HTERT RPE-1 (cell line): ENCODE data around the gene MRPL28.
"Not testable (repeated sequence)": the region's sequence is repeated elsewhere in the genome, so short reads cannot be mapped to it uniquely, and the experiment has no call there.

Experiments
- in situ Hi-C: fragments of 300-500 bp; cut with MboI; formaldehyde crosslinking; loops from 4 replicates; pipeline ENCODE4 v1.14.3; 2020; ENCODE audit warnings: low sequenced_read_pairs

The MRPL28 gene

DNA sequence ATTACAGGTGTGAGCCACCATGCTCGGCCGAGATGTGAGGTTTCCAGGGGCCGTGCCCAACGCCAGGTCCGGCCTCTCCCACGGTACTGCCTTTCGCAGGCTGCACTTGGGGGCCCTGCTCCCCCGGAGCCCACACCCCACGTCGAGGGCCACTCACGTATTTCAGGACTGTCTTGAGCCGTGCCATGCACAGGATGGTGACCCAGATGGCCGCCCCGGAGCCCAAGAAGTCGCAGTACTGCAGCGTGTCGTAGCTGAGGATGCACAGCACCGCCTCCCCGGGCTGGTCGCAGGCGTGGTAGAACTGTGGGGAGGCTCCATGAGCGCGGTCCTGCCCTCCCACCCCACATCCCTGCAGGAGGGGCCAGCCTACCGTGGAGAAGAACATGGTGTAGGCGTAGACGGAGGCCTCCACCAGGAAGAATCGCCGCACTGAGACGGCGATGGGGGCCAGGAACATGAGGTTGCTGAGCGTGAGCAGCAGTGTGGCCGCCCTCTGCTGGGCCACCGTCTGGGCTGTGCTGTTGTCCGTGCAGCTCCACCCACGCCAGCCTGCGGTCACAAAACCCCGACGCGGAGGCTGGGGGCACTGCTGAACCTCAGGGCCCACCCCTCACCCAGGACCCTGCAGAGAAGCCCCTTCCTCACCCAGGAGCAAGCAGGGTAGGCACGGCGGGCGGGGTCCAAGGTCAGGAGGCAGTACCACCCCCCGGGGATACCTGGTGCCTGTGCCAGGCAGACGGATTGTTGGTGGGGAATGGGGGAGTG lies 3.7 kb upstream of the MRPL28 start:
- in situ Hi-C loops = no loop called here

DNA sequence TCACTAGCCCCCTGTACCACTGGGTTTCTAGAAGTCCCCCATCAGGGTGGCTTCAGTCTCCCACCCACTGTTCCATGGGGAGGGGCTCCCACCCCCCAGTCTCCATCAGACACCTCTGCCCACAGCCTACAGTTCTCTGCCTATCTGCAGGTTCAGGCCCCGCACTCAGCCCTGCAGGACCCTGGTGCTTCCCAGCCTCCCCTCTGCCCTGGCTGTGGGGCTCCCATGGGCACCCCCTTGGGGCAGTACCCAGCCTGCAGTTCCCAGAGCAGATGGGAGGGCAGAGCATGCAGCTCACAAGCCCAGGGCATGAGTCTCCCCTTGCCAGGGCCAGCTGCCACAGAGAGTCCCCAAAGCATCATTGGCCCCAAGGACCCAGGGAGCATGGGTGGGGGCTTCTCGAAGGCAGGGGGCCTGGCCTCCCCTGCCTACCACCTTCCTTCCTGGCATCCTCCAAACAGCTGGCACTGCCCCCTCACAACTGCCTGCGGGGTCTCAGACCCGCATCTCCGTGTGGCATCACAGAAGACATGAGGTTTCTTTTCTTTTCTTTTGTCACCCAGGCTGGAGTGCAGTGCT lies 2.8 kb upstream of the MRPL28 start:
- in situ Hi-C loops = no loop called here

DNA sequence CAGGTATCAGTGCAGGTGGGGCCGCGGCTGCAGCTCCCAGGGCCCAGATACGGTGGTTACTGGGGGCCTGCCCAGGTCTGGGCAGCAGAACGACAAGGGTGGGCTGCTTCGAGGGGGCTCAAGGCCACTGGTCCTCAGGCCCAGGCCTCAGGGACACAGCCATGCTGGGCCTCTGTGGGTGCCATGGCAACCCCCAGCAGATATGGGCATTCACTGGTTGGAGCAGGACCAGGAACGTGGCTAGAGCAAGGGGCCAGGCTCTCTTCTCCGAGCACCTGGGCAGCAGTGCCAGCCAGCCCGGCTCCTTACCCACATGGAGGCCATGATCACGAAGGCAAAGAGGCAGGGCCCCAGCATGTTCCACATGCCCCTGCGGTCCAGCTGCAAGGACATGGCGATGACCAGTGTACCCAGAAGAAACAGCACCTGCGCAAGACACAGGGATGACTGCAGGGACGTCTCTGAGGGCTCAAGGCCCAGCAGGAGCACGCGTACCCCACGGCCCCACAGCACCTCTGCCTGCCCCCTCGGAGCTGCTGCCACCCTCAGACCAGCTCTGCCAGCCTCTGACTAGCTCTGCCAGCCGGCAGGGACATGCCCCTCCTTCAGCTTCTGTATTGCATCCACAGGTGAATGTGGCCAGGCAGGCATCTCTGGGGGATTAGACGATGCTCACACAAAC lies 2.1 kb upstream of the MRPL28 start:
- in situ Hi-C loops = no loop called here

DNA sequence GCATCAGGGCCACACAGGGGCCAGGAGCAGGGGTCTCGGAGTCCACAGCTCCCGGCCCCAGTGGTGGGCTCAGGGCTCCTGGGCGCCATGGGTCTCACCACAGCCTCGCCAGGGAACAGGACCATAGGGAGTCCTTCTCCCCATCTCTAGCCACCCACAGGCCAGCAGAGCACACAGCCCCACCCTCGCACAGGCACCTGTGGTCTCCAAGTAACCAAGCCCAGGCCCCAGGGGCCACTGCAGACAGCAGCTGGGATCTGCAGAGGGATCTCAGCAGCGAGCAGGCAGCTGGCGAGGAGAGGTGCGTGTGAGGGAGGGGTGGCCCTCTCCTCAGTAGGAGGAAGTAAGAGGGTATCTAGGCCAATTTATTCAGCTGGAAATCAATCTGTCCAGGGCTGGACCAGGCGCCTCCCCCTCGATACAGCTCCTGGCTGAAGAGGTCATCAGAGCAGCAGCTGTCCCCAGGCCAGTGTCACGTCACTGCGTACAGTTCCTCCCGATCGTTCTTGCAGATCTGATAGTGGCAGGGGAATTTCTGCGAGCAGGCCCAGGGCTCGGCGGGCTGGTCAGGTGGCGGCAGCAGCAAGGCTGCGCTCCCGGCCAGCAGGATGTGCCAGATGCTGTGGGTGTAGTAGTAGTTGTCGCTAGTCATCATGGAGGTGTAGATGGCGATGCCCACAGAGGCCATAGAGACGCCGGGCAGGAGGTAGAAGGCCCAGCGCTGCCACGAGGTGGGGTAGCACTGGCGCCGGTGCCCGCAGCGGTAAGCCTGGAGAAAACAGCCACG lies 1.4 kb upstream of the MRPL28 start:
- in situ Hi-C loops = no loop called here

DNA sequence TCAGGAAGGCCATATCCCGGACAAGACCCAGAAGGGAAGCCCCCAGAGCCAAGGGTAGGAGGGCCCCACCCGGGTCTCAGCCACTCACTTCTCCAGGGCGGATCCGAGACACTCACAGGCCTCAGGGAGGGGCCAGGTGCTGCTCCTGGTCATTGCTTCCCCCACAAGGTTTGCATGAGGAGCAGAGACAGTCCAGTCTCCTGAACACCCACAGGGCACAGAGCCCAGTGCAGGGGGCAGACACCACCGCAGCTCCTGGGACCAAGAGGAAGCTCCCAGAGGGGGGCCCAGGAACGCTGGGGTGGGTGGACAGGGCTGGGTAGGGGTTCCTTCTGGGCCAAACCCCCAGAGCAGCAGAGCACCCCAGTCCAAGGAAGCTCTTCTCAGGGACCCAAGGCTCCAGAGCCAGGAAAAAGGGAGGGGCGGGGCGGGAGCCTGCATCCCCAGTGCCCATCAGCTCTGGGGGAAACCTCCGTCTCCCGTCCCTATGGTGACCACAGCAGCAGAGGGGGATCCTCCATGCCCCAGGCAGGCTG lies 709 bp upstream of the MRPL28 start:
- in situ Hi-C loops = no loop called here

DNA sequence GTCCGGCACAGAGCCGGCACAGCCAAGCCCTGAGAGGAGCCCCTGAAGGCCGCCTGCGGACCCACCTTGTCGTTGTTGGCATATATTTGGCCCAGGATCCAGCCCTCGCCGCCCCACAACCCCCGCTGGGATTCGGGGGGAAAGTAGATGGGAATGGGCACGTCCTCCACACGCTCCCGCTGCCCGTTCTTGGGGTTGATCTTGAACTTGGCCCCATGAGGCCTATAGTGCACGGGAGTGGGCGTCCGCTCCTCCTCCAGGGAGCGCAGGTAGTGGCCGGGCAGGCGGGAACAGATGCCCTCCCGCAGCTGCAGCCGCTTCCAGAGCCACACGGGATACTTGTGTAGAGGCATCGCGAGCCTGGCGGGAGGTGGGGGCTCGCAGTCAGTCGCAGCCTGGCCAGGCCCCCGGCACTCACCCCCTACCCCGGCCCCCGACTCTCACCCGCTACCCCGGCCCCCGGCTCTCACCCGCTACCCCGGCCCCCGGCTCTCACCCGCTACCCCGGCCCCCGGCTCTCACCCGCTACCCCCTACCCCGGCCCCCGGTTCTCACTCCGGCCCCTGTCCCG lies 387 bp downstream of the MRPL28 start:
- in situ Hi-C loops = no loop called here

DNA sequence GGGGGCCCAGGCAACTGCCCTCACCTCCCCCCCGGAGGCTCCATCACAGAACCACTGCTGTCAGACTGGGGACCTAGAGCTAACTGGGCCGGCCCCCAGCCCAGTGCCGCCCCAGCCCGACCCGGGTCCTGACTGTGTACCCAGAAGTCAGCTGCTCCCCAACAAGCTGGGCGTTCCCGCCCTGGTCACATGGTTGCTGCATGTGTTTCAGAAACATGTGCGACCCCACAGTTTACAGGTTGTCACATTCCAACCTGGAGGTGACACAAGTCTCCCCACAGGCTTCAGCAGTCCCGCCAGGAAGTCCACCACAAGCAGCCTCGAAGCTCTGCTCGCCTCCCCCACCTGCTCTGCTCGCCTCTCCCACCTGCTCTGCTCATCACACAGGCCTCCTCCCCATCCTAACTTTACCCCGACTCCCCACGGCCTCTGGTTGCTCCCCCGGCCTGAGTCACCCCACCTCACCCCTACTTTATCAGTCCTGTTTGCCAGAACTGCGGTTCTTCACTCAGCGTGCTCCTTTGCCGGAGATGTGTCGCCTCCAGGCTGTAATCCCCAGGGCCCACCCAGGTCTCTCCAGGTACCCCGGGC lies 968 bp downstream of the MRPL28 start:
- in situ Hi-C loops = no loop called here

DNA sequence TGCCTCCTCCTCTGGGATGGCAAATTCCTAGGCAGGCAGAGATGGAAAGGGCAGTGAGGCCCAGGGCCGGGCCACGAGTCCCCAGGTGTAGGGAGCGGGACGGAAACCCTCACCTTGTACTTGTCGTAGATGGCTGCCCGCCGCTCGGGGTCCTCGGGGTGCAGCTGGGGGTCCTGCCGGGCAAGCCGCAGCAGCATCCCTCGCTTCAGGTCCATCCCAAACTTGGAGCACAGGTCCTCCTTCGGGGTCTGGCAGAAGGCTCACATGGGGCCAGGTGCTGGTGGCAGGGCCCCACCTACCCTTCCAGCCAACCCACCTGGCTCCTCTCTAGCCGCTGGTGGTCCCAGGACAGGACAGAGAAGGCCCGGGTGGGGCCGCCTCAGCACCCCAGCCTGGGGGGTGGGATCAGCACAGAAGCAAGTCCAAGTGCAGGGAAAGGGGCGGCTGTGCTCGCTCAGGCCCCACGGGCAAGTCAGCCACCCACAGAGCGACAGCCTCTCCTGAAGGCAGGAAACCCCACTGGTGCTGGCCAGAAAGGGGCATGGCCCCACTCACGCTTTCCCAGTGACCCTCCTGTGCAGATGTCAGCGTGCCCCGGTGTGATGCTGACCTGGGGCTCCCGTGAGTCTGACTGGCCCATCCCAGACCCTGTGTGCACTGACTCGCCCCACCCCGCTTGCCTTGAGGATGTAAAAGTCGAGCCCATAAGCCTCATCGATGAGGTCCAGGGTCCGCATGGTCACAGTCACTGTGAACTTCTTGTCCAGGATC lies 1.8 kb downstream of the MRPL28 start:
- in situ Hi-C loops = no loop called here

DNA sequence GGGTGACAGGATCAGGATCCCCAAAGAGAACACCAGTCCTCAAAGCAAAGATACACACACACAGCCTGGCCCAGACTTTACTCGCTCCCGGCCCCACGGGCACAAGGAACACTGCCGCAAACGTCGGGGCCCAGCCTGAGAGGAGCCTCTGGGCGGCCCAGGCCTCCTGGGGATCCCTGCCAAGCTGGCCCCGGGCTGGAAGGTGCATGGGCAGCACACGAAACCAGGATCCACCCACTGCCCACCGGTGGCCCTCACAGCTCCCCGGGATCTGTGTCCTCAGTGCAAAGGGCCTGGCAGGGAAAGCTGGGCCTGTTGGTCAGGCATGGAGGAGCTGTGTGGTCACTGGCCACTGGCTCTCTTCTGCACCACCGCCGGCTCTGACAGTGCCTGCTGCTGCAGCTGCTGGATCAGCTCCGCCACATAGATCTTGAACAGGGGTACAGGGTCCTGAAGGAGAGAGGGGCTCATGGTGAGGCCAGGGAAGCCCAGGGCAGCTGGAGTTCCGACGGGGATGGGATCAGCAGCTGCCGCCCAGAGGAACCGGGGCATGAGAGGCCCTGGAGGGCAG lies 2.9 kb downstream of the MRPL28 start:
- in situ Hi-C loops = no loop called here

DNA sequence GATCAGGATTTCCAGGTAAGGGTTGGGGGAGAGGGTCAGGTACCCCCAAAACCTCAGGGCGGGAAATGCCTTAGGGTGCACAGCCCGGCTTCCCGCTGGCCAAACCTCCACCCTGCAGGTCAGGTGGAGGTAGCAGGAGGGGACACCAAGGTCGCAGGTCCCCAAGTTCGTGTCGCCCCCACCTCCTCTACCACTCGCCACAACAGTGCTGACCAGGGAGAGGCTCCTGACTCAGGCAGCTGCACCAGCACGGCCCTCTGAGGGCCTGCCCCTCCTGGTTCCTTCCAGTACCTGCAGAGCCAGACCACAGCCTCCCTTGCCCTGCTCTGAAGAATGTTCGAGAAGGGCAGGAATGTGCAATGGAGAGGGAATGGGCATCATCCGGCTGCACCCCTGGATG lies 3.9 kb downstream of the MRPL28 start:
- in situ Hi-C loops = no loop called here

DNA sequence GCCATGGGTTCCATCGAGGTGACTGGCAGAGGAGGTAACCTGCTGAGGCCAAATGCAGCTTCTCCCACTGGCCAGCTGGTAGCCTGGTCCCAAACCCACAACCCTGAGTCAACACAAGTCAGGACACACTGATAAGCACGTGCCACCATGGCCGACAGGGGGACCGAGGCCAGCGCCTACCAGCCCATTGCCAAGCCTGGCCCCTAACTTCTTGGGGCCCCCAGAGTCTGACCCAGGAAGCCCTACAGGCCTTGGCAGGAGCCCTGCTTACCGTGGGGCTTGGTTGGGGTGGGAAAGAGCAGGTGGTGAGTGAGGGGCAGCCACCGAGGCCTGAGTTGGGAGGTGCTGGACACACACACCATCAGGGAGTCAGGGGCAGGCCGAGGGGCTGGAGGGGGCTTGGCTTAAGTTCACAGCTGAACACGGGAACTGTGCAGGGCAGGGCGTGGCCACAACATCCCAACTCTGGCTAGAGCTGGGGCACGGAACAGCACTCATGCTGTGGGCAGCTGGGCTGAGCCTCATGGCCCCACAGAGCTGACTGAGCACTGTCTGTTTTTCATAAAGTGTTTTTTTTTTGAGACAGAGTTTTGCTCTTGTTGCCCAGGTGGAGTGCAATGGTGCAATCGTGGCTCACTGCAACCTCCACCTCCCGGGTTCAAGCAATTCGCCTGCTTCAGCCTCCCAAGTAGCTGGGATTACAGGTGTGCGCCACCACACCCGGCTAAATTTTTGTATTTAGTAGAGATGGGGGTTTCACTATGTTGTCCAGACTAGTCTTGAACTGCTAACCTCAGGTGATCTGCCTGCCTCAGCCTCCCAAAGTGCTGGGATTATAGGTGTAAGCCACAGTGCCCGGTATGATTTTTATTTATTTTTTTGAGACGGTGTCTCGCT lies 5.5 kb downstream of the MRPL28 start:
- in situ Hi-C loops = no loop called here

DNA sequence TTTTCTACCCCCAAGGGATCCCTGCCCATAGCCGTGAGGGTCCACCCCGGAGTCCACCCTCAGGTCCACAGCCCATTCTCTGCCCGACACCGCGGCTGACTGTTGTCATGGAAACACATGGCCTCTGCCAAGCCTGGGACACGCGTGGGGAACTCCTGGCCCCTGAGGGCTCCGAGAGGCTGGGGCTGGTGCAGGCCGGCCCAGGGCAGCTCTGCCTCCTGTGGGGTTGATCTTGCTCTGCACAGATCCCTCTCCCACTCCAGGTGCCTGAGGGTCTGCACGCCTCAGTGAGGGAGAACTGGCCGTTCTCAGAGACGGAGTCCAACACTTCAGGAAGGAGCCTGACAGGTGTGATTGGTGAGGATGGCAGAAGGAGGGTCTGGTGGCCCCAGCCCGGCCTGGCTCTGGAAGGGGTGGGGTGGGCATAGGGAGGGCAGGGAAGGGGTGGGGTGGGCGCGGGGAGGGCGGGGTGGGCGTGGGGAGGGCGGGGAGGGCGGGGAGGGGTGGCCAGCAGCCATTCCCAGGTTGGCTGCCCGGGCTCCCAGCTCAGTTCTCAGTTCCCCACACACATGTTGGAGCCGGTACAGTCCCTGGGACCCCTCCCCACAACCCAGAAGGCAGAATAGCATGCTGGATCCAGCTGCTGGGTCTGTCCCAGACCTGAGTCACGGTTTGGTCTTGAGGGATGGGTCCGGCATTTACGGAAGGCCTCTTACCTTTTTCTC lies 6.4 kb downstream of the MRPL28 start:
- in situ Hi-C loops = no loop called here

DNA sequence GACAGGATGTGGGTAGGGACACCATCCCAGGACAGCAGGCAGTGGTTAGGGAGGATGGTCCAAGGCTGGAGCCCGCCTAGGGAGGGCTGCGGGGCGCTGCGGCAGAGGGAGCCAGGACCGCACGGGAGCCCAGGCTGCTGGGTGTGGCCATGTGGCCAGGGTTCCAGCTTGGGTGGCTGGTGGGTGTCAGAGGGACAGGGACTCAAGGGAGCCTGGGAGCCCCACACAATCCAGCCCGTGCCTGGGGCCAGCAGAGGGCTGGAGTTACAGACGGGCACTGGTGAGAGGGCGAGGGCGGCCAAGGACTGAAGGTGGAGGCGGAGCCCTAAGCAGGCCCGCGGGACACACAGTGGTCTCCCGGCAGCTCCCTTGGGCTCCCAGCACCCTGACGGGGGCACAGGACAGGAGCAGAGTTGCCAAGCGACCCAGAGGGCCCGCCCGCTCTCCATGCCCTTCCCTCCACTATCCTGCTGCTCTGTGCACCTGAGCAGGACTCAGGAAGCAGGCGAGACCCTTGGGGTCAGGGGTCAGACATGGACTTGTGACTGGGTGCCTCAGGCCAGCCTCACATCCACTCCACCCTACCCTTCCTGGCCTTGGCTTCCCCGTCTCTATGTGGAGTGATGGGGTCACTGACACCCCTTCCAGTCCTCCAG lies 7.1 kb downstream of the MRPL28 start:
- in situ Hi-C loops = no loop called here

DNA sequence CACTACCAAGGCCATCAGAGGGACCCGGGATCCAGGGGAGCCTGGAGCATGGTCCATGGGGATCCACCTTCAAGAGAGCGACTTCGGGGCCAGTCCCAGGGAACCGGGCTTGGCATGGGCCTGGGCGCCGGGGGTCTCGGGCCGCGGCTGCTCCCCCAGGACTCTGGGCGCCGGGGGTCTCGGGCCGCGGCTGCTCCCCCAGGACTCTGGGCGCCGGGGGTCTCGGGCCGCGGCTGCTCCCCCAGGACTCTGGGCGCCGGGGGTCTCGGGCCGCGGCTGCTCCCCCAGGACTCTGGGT lies 7.7 kb downstream of the MRPL28 start:
- in situ Hi-C loops = not testable (repeated sequence)

DNA sequence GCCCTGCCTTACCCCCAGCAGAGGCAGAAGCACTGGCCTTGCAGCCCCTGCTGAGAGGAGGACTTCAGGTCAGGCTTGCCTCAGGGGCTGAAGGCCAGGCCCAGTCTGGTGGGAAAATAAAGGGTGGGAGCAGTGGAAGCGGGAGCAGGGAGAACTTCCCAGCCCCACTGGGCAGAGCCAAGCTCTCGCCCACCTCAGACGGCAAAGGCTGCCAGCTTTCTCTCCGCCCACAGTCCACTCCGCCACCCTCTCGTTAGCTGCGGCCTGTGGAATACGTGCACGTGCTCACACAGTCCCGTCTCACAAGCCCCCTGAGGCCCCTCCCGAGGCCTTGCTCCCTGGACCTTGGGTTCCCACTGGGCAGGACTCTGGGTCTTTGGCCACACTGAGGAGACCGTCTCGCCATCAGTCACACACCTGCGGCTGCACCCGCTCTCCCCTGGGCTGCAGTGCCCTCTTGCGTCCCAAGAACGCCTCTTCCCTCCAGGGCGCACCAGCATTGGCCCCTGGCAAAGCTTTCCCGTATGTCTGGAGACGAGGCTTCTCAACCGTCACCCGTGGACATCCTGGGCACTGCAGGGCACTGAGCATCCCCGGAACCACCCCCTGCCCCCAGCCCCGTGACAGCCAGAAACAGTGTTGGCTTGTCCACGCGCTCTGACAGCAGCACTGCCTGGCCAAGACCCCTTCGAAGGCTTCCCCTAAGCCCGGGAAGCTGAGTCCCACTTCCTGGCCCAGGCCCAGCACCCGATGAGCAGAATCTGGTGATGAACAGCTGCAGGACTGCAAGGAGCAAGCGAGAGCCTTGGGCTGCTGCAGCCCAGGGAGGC lies 8.3 kb downstream of the MRPL28 start:
- in situ Hi-C loops = no loop called here

DNA sequence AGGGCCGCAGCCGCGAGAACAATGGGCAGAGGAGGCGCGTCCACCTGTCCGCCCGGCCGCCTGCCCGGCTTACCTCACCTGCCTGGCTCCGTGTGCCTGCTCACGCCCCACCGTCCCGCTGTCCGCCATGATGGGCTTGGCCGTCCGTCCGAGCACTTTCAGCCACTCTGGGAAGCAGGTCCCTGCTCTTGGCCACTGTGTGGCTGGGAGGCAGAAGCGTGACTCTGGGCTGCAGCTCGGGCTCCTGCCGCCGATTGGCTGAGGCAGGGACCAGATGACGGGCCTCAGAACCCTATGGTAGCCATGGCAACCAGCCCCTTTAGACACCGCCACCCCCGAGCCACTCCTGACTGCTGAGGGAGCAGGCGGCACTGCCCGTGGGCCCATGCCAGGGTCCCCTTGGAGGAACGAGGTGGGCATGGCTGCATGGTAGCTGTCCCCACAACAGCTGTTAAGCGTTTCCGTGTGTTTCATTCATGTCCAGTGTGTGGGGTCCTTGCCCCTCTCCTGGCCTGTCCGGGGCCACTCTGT lies 8.9 kb downstream of the MRPL28 start:
- in situ Hi-C loops = no loop called here
